HuH-7 (cell line): ENCODE measurements around the gene MDM1.
A peak's percentile ranks its signal among the peaks of the same experiment; 100 is the strongest.

ENCODE experiments used
- DNase-seq: peaks from one replicate; pipeline ENCODE4 v3.0.0; 2011; ENCODE audit warnings: low spot score

MDM1 gene

GRCh38 chr12:68331869-68332727, at the start of gene MDM1:
Gene MDM1 (minus strand): TSS chr12:68332362. CDS start chr12:68332245, 117 bp downstream.
- peak; percentile 94 for DNase-seq

GRCh38 chr12:68381476-68382219, 49.5 kb upstream of the MDM1 start:
- no peak for DNase-seq

GRCh38 chr12:68378872-68379606, 46.9 kb upstream of the MDM1 start:
- peak; percentile 31 for DNase-seq

- no peak for DNase-seq
Measured at GRCh38 chr12:68377881-68378280, 45.7 kb upstream of the MDM1 start.

GRCh38 chr12:68376901-68377300, 44.7 kb upstream of the MDM1 start:
- DNase-seq, result no peak

GRCh38 chr12:68375756-68376695, 43.9 kb upstream of the MDM1 start:
- DNase-seq, result no peak

GRCh38 chr12:68374307-68374982, 42.3 kb upstream of the MDM1 start:
- no peak for DNase-seq

GRCh38 chr12:68370667-68371066, 38.5 kb upstream of the MDM1 start:
- DNase-seq, result no peak

GRCh38 chr12:68370006-68370590, 37.9 kb upstream of the MDM1 start:
- no peak for DNase-seq

GRCh38 chr12:68368327-68368726, 36.2 kb upstream of the MDM1 start:
- no peak for DNase-seq

- no peak for DNase-seq
Measured at GRCh38 chr12:68367903-68368302, 35.7 kb upstream of the MDM1 start.

GRCh38 chr12:68367116-68367515, 35.0 kb upstream of the MDM1 start:
- no peak for DNase-seq

GRCh38 chr12:68364893-68365725, 32.9 kb upstream of the MDM1 start:
- peak; percentile 79 for DNase-seq

- DNase-seq, result no peak
Measured at GRCh38 chr12:68364328-68364727, 32.2 kb upstream of the MDM1 start.

GRCh38 chr12:68361953-68362352, 29.8 kb upstream of the MDM1 start:
- DNase-seq, result no peak

- DNase-seq, result no peak
Measured at GRCh38 chr12:68359674-68360073, 27.5 kb upstream of the MDM1 start.

- peak; percentile 60 for DNase-seq
Measured at GRCh38 chr12:68358532-68359485, 26.6 kb upstream of the MDM1 start.

GRCh38 chr12:68356986-68357385, 24.8 kb upstream of the MDM1 start:
- no peak for DNase-seq
